ENCODE results near the gene TRIM47. TPM values are rescaled to one million over a fixed set of nuclear protein-coding genes. Genes with fewer than 3 reads are reported as not detected.

The TRIM47 gene
- total and polyA plus RNA-seq, 2 of the 13 experiments (the other 11 are each of a cell fraction or from before 2014, with no cell fraction given): 33.5 to 82.0 TPM

DNA sequence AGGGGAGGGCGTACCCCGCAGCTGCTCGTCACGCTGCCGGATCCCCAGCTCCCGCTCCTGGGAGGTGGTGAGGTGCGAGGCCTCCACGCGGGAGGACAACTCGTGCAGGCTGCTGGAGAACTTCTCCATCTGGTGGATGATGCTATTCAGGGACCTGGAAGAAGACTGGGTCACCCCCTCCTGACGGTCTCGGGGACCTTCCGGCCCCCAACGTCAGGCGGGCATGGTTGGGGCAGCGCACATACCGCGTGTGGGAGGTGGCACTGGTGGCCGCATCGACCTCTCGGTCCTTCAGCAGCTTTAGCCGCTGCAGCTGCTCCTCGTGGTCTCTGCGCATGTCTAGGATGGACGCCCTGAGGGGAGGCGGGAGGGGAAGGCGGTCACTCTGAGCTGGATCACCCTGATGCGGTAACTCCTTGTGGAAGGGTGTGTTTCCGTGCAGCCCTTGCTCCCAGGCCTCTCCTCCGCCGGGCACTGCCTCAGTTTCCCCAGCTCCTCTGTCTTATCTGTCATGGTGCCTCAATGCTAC is 39.6 kb upstream of the TRIM47 start:
- peaks cover 35% of the 10 kb centered on the region for H3K4me1 ChIP-seq (ENCODE audit: insufficient read depth, low read length)
- H3K36me3 ChIP-seq (replicated peaks in 1 of 2; ENCODE audit: control insufficient read depth in 1 of 2, insufficient read depth in 2 of 2, low read length in 2 of 2): no peaks in the 10 kb centered on the region
- DNase-seq (ENCODE audit: low spot score): no peak
- CTCF ChIA-PET (ENCODE audit: low intra/inter-chr PET ratio, low total read pairs): no interaction called here
- no peaks in the 10 kb centered on the region for H3K79me2 ChIP-seq (ENCODE audit: insufficient read depth, low read length)
- in situ Hi-C loops (cut with HindIII; ENCODE audit: extremely low pct_ligation_motif_present, low pct_unique_long_range_greater_than_20kb) (no loop called here), intact Hi-C loops (cut with micrococcal nuclease; ENCODE audit: unreplicated experiment) (no loop called here)
- no peak overlapping the region for H3K4me3 ChIP-seq (replicated peaks in 1 of 3; ENCODE audit: insufficient read depth in 1 of 3, low read depth in 2 of 3, low read length in 3 of 3)
- TF ChIP-seq, protein P1, sequence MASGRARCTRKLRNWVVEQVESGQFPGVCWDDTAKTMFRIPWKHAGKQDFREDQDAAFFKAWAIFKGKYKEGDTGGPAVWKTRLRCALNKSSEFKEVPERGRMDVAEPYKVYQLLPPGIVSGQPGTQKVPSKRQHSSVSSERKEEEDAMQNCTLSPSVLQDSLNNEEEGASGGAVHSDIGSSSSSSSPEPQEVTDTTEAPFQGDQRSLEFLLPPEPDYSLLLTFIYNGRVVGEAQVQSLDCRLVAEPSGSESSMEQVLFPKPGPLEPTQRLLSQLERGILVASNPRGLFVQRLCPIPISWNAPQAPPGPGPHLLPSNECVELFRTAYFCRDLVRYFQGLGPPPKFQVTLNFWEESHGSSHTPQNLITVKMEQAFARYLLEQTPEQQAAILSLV (CRISPR knock-in tag; IDR thresholded peaks at IDR 0.05; ENCODE audit: borderline replicate concordance): no peak
- TF ChIP-seq, protein P2, sequence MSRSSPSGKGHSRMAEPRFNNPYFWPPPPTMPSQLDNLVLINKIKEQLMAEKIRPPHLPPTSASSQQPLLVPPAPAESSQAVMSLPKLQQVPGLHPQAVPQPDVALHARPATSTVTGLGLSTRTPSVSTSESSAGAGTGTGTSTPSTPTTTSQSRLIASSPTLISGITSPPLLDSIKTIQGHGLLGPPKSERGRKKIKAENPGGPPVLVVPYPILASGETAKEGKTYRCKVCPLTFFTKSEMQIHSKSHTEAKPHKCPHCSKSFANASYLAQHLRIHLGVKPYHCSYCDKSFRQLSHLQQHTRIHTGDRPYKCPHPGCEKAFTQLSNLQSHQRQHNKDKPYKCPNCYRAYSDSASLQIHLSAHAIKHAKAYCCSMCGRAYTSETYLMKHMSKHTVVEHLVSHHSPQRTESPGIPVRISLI (CRISPR knock-in tag; IDR thresholded peaks at IDR 0.05; ENCODE audit: borderline replicate concordance): no peak
- TF ChIP-seq KAT7 (CRISPR knock-in tag; IDR thresholded peaks at IDR 0.05; ENCODE audit: borderline replicate concordance): no peak
- TF ChIP-seq ZFP90 (CRISPR knock-in tag; IDR thresholded peaks at IDR 0.05; ENCODE audit: borderline replicate concordance): no peak
- no peak for TF ChIP-seq ZNF552 (CRISPR knock-in tag; IDR thresholded peaks at IDR 0.05; ENCODE audit: borderline replicate concordance)
- TF ChIP-seq ZSCAN22 (CRISPR knock-in tag; IDR thresholded peaks at IDR 0.05): no peak
- TF ChIP-seq, protein P3, sequence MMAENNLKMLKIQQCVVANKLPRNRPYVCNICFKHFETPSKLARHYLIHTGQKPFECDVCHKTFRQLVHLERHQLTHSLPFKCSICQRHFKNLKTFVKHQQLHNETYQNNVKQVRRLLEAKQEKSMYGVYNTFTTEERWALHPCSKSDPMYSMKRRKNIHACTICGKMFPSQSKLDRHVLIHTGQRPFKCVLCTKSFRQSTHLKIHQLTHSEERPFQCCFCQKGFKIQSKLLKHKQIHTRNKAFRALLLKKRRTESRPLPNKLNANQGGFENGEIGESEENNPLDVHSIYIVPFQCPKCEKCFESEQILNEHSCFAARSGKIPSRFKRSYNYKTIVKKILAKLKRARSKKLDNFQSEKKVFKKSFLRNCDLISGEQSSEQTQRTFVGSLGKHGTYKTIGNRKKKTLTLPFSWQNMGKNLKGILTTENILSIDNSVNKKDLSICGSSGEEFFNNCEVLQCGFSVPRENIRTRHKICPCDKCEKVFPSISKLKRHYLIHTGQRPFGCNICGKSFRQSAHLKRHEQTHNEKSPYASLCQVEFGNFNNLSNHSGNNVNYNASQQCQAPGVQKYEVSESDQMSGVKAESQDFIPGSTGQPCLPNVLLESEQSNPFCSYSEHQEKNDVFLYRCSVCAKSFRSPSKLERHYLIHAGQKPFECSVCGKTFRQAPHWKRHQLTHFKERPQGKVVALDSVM (CRISPR knock-in tag; IDR thresholded peaks at IDR 0.05): no peak
- TF ChIP-seq LCORL (IDR thresholded peaks at IDR 0.05): no peak
- TF ChIP-seq LCORL (CRISPR knock-in tag; IDR thresholded peaks at IDR 0.05): no peak
- no peak for TF ChIP-seq SUZ12 (IDR thresholded peaks at IDR 0.05; ENCODE audit: low read depth, low read length)
- TF ChIP-seq CC2D1A (CRISPR knock-in tag; IDR thresholded peaks at IDR 0.05): no peak
- TF ChIP-seq ZNF773 (CRISPR knock-in tag; IDR thresholded peaks at IDR 0.05; ENCODE audit: borderline replicate concordance): no peak
- no peak for TF ChIP-seq EZH2 (conservative IDR thresholded peaks at IDR 0.05; ENCODE audit: low read depth, low read length)
- no peak for ATAC-seq
- no peak overlapping the region for H3K9ac ChIP-seq (ENCODE audit: insufficient read depth, low read depth, low read length)
- no TSS peak for BruUV-seq (replicated peaks)
- no peak overlapping the region for H3K4me2 ChIP-seq (ENCODE audit: low read depth, low read length)
- no peak for FAIRE-seq
- no peak overlapping the region for H3K27ac ChIP-seq (ENCODE audit: extremely low read length, insufficient read depth, low read length)
- no peaks in the 10 kb centered on the region for H3K27me3 ChIP-seq (ENCODE audit: control insufficient read depth in 1 of 2, insufficient read depth in 2 of 2, low read length in 2 of 2)
- 91% methylated on average over 28 of the region's 31 CpGs for WGBS (ENCODE audit: low lambda C conversion rate)
- POLR2A ChIA-PET: interaction anchor here (0.7 to 1.4 kb wide), 4 partner anchors 9 to 23 kb away, joined by 3 to 6 read pairs (median 4); partner anchors contain the start of genes FBF1 and MRPL38
- no peaks in the 10 kb centered on the region for H4K20me1 ChIP-seq (ENCODE audit: insufficient read depth, low read length)
- no peaks in the 10 kb centered on the region for H3K9me3 ChIP-seq (ENCODE audit: low read length)
- H2AFZ ChIP-seq (ENCODE audit: low read length): no peak overlapping the region

All from HepG2 (cell line).